HG03342 (cell line): ENCODE measurements around the gene SAT1.

Experiments used
- ATAC-seq: cut with Tn5 transposase; IDR thresholded peaks from one replicate; pipeline ENCODE4 v1.9.1; 2021; ENCODE audit warnings: mild to moderate bottlenecking, moderate library complexity; ENCODE audit not compliant: unreplicated experiment

The SAT1 gene

DNA sequence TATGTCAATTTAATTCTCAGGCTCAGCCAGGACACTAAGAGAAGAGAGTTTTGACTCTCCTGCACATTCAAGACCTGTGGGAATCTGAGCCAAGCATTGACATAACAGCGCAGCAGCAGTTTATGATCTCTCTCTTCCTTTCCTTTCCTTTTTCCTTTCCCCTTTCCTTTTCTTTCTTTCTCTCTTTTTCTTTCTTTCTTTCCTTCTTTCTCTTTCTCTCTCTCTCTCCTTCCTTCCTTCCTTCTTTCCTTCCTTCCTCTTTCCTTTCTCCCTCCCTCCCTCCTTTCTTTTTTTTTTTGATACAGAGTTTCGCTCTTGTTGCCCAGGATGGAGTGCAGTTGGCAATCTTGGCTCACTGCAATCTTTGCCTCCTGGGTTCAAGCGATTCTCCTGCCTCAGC is 21.6 kb downstream of the SAT1 start:
- no peak for ATAC-seq

- ATAC-seq = no peak
Observed at GRCh38 chrX:23805389-23805788, 22.4 kb downstream of the SAT1 start.

DNA sequence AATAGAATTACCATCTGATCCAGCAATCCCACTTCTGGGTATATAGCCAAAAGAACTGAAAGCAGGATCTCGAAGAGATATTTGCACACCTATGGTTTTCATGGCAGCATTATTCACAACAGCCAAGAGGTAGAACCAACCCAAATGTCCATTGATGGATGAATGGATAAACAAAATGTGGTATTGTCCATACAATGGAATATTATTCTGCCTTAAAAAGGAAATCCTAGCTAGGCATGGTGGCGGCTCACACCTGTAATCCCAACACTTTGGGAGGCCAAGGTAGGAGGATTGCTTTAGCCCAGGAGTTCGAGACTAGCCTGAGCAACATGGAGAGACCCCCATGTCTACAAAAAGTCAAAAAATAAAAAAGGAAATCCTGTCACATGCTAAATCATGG is 27.3 kb downstream of the SAT1 start:
- ATAC-seq = no peak

DNA sequence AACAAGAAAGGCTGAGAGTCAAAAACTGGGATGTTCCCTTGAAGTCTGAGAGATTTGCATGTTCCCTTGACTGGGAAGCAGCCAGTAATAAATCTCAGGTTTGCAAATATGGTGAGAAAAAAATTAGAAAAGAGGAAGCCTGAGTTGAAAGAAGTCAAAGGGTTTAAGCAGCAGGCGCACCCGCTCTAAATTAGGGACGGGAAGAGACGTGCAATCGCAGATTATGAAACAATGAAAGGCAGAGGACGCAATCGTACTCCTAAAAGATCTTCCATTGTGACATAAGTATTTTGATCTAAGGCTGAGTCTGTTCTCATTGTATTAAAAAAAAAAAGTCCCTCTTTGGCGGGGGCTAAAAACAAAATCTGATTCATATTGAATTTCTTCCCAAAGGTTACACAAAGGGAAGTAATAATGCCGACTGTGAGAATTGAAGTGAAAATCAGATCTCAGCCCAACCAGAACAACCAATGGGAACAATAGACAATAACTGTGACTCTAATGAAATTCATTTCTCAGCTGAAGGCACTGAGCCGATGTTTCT is 28.2 kb downstream of the SAT1 start:
- ATAC-seq = no peak

- no peak for ATAC-seq
Observed at GRCh38 chrX:23811656-23812055, 28.7 kb downstream of the SAT1 start.

DNA sequence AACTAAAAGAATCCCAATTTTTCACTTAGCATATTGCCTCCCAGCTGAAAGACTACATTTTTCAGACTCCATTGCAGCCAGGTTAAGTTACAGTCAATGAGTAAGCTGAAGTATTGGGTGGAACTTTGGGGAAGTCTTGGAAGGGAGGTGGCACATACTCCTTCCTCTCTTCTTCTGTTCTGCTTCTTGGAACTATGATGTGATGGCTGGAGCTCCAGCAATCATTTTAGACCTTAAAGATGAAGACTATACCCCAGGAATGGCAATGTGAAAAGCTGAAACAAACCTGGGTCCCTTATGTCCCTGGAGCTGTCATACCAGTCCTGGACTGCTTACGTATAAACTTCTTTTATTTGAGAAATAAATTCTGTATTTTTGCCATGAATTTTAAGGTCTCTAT is 30.8 kb downstream of the SAT1 start:
- no peak for ATAC-seq

- ATAC-seq = no peak
Observed at GRCh38 chrX:23815376-23815775, 32.4 kb downstream of the SAT1 start.

- ATAC-seq = no peak
Observed at GRCh38 chrX:23816179-23816578, 33.2 kb downstream of the SAT1 start.

DNA sequence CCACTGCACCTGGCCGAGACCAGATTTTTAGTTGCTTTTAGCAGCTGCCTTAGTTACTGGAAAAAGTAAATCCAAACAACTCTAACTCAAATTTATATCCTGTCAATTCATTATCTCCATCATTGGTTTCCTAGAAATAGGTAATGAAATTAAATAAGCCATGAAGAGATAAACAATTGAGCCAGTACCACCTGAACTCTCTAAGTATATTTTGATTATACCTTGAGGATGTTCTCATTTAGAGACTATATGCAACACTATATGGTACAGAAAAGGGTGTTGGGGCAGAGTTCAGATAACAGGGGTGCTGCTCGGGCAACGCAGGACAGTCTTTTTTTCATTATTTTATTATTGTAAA is 35.0 kb downstream of the SAT1 start:
- ATAC-seq = no peak

- no peak for ATAC-seq
Observed at GRCh38 chrX:23819385-23820234, 36.6 kb downstream of the SAT1 start.

DNA sequence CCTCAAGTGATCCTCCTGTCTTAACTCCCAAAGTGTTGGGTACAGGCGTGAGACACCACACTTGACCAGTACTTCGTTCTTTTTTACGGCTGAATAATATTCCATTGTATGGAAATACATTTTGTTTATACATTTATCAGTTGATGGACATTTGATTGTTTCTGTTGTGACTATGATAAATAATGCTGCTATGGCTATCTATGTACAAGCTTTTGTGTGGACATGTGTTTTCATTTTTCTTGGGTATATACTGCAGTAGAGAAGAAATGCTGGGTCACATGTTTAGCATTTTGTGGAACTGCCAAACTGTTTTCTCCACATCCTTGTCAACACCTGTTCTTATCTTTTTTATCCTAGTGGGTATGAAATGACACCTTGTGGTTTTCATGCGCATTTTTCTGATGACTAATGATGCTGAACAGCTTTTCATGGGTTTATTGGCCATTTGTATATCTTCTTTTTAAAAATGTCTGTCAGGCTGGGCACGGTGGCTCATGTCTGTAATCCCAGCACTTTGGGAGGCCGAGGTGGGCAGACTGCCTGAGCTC is 37.3 kb downstream of the SAT1 start:
- no peak for ATAC-seq

DNA sequence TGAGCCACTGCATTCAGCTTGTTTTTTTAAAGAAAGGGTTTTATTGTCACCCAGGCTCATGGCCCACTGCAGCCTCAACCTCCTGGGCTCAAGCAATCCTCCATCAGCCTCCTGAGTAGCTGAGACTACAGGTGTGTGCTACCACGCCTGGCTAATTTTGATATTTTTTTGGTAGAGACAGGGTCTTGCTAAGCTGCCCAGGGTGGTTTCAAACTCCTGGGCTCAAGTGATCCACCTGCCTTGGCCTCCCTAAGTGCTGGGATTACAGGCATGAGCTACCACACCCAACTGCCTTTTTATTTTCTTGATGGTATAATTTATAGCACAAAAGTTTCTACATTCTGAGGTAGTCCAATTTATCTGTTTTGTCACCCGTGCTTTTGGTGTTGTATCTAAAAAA is 38.9 kb downstream of the SAT1 start:
- no peak for ATAC-seq

GRCh38 chrX:23822397-23822796 is 39.4 kb downstream of the SAT1 start:
- ATAC-seq = no peak

DNA sequence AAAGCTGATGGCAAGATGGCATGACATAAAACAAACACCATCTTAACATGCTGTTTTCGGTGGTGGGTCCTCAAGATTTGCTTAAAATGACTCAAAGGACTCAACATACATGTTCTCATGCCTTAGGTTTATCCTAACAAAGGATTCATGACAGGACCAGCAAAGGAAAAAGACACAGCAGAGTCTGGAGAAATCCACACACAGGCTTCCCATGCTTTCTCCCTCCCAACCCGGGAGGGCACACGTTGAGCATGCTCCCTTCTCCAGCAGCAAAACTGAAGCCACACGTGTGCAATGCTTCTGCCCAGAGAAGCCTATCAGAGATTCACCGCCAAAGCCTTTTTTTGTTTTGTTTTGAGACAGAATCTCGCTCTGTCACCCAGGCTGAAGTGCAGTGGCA is 39.9 kb downstream of the SAT1 start:
- no peak for ATAC-seq

GRCh38 chrX:23825675-23826074 is 42.7 kb downstream of the SAT1 start:
- no peak for ATAC-seq

DNA sequence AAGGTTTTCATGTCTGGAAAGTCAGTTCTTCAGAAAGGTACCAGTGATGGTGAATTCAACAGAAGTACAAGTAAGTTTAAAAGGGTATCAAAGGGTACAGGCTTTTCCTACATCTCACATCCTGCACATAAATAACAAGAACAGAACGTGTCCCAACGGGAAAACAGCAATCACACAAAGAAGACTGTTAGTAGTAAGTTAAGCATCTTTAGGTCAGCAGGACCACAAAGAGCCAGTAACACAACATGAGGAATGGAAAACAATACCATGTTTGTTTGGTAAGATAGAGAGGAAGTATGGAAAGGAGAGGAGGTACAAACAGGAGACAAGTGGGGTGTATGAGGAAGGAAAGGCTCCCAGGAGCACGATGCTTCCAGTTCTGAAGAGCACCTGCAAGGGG is 43.2 kb downstream of the SAT1 start:
- no peak for ATAC-seq

DNA sequence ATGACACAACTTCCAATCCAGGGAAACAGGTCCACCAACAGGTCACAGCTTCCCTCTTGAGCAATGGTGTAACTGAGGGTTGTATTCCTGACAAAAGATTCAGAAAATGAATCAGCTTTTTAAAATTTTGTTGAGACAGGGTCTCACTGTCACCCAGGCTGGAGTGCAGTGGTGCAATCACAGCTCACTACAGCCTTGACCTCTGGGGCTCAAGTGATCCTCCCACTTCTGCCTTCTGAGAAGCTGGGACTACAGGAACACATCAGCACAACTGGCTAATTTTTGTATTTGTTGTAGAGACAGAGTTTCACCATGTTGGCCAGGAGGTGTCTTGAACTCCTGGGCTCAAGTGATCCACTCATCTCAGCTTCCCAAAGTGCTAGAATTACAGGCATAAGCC is 43.7 kb downstream of the SAT1 start:
- ATAC-seq = no peak

DNA sequence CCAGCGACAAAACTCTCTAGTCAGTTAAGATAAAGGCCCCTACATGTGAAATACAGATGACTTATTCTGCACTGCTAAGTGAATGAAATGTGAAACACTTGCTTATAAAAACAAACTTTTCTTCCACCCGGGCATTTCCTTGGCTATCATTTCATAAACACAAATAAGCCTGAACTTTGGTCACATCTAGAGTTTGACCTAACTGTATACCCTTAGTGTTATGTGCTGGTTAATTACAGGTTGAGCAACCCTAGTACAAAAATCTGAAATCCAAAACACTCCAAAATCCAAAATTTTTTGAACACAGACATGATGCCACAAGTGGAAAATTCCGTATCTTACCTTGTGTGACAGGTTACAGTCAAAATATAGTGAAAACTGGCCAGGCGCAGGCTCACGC is 45.9 kb downstream of the SAT1 start:
- ATAC-seq = no peak

DNA sequence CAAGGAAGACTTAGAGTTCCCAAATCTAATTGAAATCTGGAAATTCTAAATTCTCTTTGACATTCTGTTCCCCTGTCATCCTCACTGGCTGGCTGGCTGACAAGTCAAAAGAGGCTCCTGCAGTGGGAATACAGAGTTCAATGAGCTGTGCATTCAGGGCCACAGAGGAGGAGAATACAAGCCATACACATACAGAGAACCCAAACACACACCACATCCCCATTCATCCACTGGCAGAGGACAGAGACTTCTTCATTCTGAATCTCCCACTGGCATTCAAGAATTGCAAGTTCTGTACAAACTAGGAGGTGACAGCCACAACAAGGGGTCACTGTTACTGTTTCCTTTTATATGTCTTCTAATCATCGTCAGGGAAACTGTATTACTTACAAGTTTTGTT is 49.7 kb downstream of the SAT1 start:
- ATAC-seq = no peak
